Activated gamma-delta T cell (primary cell): ENCODE measurements around the gene MATN1.

Source experiments
- DNase-seq: peaks from one replicate; lab custom pipeline; 2025; lab: John Stamatoyannopoulos, UW

Gene MATN1

GRCh38 chr1:30731806-30732276 is 8.5 kb upstream of the MATN1 start:
- DNase-seq: no peak

- no peak for DNase-seq
These were observed 7.9 kb upstream of the MATN1 start for GRCh38 chr1:30731109-30731805.

- DNase-seq: no peak
These were observed 7.1 kb upstream of the MATN1 start for GRCh38 chr1:30730346-30731108.

- no peak for DNase-seq
These were observed 6.5 kb upstream of the MATN1 start for GRCh38 chr1:30729901-30730300.

- no peak for DNase-seq
These were observed 5.7 kb upstream of the MATN1 start for GRCh38 chr1:30728832-30729638.

GRCh38 chr1:30728340-30728739 is 5.0 kb upstream of the MATN1 start:
- DNase-seq: no peak

- DNase-seq: no peak
These were observed 4.4 kb upstream of the MATN1 start for GRCh38 chr1:30727824-30728223.

- DNase-seq: no peak
These were observed 3.6 kb upstream of the MATN1 start for GRCh38 chr1:30726773-30727684.

GRCh38 chr1:30726236-30726635 is 2.9 kb upstream of the MATN1 start:
- no peak for DNase-seq

GRCh38 chr1:30725450-30726095 is 2.2 kb upstream of the MATN1 start:
- no peak for DNase-seq

GRCh38 chr1:30724655-30725421 is 1.5 kb upstream of the MATN1 start:
- no peak for DNase-seq

GRCh38 chr1:30724175-30724574 is 790 bp upstream of the MATN1 start:
- DNase-seq: no peak

GRCh38 chr1:30721812-30722537 is 1.4 kb downstream of the MATN1 start:
- no peak for DNase-seq

- no peak for DNase-seq
These were observed 2.0 kb downstream of the MATN1 start for GRCh38 chr1:30721341-30721793.

- no peak for DNase-seq
These were observed 2.8 kb downstream of the MATN1 start for GRCh38 chr1:30720271-30721223.

GRCh38 chr1:30719406-30720270 is 3.7 kb downstream of the MATN1 start:
- DNase-seq: no peak
